NCI-H2029 (cell line): ENCODE measurements around the gene ARL15.
"Not testable (repeated sequence)": the region's sequence is repeated elsewhere in the genome, so short reads cannot be mapped to it uniquely, and the experiment has no call there.

Experiments used
- DNase-seq: peaks from one replicate; lab custom pipeline; 2025; lab: John Stamatoyannopoulos, UW

ARL15 gene

DNA sequence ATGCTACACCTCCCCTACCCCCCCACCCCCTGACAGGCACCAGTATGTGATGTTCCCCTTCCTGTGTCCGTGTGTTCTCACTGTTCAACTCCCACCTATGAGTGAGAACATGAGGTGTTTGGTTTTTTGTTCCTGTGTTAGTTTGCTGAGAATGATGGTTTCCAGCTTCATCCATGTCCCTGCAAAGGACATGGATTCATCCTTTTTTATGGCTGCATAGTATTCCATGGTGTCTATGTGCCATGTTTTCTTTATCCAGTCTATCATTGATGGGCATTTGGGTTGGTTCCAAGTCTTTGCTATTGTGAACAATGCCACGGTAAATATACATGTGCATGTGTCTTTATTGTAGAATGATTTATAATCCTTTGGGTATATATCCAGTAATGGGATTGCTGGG, 328.1 kb downstream of the ARL15 start:
- not testable (repeated sequence) for DNase-seq

- no peak for DNase-seq
These were observed 330.3 kb downstream of the ARL15 start for GRCh38 chr5:53980061-53980460.

DNA sequence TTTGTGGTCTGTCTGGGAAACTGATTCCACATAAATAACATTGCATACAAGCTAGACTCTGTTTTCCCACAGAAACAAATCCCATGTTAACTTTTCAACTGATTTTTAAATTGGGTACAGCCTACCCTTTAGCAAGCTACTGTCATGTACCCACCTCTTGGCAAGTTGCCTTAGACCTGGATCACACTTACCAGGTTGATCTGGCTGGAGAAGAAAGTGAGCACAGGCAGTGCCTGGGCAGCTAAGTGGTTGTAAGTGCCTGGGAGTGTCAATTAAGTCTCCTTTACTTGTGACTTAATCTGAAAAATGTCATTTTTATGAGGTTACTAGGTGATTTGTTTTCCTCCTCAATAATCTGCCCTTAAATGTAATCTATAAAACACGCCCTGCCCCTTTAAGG, 336.4 kb downstream of the ARL15 start:
- peak; percentile 34 for DNase-seq

GRCh38 chr5:53972314-53972713, 338.1 kb downstream of the ARL15 start:
- DNase-seq = no peak

- no peak for DNase-seq
These were observed 338.8 kb downstream of the ARL15 start for GRCh38 chr5:53971551-53971950.

DNA sequence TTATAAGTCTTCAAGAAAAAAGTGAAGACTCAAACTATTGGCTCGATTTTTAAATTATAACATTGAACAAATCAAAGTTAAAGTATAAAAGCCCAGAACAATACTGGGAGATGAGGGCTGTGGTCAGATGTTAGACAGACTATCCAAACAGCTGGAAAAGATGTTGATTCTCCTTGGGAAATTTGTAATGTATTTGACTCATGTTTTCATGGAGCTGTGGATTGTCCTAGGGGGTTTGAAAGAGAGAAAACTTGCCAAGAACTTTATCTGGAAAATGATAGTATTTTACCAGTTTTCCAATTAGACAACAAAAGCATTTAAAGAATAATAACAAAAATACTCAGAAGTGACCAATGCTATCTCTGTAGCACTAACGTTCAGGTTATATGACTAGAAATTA, 339.2 kb downstream of the ARL15 start:
- no peak for DNase-seq

DNA sequence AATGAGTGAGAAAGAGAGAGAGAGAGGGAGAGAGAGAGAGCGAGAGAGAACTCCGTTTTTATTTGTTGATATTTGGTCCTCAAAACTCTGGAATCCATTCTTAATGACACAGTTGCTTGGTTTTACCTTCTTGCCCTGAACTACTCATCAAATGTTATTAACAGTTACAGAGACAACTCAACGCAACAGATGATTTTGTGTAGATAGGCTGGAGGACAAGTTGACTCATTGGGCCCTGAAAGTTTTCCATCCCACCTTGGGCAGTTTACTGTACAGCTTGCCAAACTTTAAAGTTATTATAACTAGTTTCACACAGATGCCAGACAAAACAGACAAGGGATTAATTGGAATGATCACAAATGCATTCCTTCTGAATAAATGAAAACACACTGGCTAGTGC, 339.9 kb downstream of the ARL15 start:
- no peak for DNase-seq

DNA sequence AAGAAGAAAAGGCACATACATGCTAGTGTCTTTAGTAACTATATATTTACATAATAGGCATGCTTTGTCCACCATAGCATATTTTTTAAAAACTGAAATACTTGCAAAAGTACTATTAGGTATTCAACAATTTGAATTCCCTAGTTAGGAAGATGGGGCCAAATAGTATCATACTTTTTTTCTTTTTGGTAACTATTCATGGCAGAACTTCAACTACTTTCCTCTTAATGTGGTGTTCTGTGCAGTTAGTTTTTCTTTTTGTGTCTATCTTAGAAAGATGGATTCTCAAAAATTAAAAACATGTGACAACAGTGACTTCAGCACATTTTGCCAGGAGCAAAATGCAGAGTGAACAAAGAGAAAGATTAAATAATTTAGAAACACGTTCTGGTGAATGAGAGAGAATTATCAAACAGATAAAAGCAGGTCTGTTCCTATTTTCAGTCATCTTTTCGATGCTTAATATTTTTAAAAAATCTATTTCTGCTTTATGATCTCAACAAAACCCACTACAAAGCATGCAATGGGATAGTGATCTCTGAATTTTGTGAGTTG, 341.1 kb downstream of the ARL15 start:
- DNase-seq = no peak

- DNase-seq = no peak
These were observed 344.9 kb downstream of the ARL15 start for GRCh38 chr5:53965459-53965858.

GRCh38 chr5:53963958-53964357, 346.4 kb downstream of the ARL15 start:
- no peak for DNase-seq

GRCh38 chr5:53962306-53962705, 348.1 kb downstream of the ARL15 start:
- no peak for DNase-seq

DNA sequence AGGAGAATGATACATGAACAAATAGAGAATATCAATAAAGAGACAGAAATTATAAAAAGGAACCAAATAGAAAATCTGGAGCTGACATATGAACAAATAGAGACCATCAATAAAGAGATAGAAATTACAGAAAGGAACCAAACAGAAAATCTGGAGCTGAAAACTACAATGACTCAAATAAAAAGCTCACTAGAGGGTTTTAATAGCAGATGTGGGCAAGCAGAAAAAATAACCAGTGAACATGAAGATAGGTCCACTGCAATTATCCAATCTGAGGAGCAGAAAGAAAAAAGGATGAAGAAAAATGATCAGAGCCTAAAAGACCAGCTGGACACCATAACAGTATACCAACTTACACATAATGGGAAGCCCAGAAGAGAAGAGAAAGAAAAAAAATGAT, 353.7 kb downstream of the ARL15 start:
- no peak for DNase-seq

DNA sequence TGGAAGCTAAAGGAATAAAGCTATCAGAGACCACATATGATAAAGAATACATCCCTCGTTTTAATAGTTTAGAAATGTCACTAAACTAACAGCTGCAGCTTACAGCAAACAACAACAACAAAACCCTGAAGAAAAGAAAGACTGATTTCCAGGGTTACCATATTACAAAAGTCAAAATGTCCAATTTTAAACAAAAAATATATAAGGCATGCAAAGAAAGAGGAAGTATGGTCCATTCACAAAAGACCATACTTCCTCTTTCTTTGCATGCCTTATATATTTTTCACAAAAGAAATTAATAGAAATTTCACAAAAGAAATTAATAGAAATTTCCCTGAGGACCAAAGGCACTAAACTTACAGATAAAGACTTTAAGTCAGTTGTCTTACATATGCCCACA, 354.2 kb downstream of the ARL15 start:
- DNase-seq = no peak

GRCh38 chr5:53950621-53951020, 359.8 kb downstream of the ARL15 start:
- no peak for DNase-seq

DNA sequence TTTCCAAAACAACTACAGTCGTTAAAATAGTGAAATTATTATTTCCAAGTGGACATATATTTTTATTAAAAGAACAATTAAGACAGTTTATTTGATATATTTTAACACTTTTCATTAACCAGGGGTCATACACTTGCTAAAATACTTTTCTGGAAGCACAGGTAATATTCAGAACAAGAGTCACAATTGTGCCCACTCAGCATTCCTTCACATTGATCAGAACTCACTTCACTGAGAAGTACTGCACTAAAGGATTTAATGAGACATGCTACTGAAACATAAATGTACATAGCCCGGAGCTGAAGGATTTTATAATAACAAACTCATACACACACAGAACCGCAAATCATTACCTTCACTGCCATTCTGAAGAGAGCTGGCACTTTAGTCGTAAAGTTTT, 361.8 kb downstream of the ARL15 start:
- DNase-seq = no peak

DNA sequence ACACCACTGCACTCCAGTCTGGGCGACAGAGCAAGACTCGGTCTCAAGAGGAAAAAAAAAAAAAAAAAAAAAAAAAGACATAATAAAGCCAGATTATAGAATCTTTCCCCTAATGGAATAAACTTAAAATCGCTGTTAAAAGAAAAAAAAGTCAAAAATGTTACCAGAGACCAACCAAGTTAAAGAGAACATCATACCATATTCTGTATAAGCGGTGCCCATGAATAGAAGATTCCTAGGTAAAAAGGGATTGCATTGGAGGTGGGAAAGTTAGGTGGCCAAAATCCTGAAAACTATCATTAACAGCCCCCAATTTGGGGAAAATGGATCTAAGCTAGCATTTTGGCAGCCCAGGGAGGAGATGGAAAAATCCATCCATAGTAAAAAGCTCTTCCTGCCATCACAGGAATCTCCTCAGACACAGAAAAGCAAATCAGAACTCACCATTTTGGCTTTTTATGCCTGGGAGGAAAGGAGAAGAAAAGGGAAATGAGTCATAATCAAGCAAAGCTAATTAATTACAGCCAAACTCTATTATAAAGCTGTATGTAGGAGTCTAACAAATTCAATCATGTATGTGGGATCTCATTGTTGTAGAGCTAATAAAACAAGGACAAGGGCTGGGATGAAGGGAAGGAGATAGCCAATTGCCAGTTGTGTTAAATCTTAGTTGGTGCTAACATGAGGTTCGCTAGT, 363.8 kb downstream of the ARL15 start:
- DNase-seq = no peak

GRCh38 chr5:53944981-53945380, 365.4 kb downstream of the ARL15 start:
- DNase-seq = no peak

- no peak for DNase-seq
These were observed 366.4 kb downstream of the ARL15 start for GRCh38 chr5:53943938-53944337.

GRCh38 chr5:53942724-53943123, 367.6 kb downstream of the ARL15 start:
- DNase-seq = no peak

GRCh38 chr5:53940921-53941320, 369.5 kb downstream of the ARL15 start:
- no peak for DNase-seq

DNA sequence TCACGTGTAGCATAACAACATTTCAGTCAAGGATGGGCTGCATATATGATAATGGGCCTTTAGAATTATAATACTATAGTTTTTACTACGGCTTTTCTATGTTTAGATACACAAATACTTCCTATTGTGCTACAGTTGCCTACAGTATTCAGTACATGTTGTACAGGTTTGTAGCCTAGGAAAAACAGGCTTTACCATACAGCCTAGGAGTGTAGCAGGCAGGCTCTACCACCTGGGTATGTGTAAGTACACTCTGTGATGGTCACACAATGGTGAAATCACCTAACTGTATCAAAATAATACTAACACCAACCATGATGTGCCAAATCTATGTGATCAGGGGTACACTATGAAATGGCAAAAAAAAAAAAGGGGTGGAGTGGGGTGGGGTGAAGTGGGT, 372.9 kb downstream of the ARL15 start:
- no peak for DNase-seq

DNA sequence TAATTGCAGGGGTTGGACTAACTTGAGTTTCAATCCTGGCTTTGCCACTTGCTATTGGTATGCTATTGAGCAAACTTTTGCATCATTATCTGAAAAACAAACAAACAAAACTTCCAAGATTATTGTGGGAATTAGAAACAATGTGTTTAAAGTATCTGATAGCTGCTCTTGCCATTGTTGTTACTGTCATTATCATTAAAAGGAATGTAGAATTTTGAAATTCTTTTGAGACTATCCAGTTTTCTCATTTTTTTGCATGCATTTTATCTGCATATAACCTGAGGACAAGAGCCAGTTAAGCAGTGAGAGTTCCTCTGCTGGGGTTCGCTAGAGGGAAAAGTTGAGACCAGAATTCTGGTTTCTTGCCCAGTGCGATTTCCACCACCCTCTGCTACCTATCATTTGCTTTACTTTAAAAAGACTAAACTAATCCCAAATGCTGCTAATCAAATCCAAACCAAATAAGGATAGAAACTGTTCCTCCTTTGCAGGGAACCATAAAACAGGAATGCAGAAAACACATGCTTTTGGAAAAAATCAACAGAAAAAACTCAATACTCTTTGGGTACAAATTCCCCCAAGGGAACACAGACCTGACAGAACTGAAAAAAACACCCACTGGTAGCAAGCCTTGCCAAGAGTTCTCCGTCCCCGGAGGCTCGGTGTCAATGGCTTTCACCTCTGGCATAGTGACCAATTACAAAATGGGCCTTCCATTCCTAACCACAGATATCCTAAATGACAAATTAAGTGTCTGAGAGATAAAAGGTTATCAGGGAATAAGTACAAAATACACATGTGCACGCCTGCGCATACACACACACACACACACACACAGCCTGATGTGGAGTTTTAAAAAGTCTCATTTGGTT, 373.7 kb downstream of the ARL15 start:
- no peak for DNase-seq

- no peak for DNase-seq
These were observed 376.1 kb downstream of the ARL15 start for GRCh38 chr5:53934151-53934820.
